C4-2B (cell line): Measurements from ENCODE around the gene UTRN.

Source experiments
- H3K27ac ChIP-seq: fragments of 450-650 bp; 2 replicates; pipeline ENCODE4 v1.5.1; 2017
- CTCF ChIP-seq: fragments of 450-650 bp; conservative IDR thresholded peaks from 2 replicates; pipeline ENCODE4 v1.5.1; 2017; ENCODE audit warnings: mild to moderate bottlenecking
- ZFX ChIP-seq: fragments of 450-650 bp; IDR thresholded peaks from 2 replicates; pipeline ENCODE4 v1.6.1; 2017

UTRN gene

GRCh38 chr6:144332177-144332576 is 47.0 kb downstream of the UTRN start:
- no peak overlapping the region for H3K27ac ChIP-seq
- TF ChIP-seq ZFX (no peak), CTCF (no peak)

- TF ChIP-seq ZFX, result no peak
- TF ChIP-seq CTCF, result no peak
- no peak overlapping the region for H3K27ac ChIP-seq
These were observed 49.1 kb downstream of the UTRN start for GRCh38 chr6:144334150-144334708.
